Measurements from ENCODE around the gene HESX1. TPM values are rescaled to one million over a fixed set of nuclear protein-coding genes. Genes with fewer than 3 reads are reported as not detected.

Gene HESX1
- total RNA-seq, 1 donor from 2014 or later: not detected

- Histone ChIP-seq H3K9me3 (no peaks in the 10 kb centered on the region), H3K27me3 (no peaks in the 10 kb centered on the region), H3K36me3 (no peaks in the 10 kb centered on the region), H3K4me1 (peaks cover 0 to 4% of the 10 kb centered on the region in 2 donors), H3K4me3 (no peak overlapping the region), H3K27ac (no peak overlapping the region)
- no peak for DNase-seq (ENCODE audit: low spot score in 2 of 2)
- intact Hi-C loops (cut with DNase I): no loop called here
- TF ChIP-seq, protein P1, sequence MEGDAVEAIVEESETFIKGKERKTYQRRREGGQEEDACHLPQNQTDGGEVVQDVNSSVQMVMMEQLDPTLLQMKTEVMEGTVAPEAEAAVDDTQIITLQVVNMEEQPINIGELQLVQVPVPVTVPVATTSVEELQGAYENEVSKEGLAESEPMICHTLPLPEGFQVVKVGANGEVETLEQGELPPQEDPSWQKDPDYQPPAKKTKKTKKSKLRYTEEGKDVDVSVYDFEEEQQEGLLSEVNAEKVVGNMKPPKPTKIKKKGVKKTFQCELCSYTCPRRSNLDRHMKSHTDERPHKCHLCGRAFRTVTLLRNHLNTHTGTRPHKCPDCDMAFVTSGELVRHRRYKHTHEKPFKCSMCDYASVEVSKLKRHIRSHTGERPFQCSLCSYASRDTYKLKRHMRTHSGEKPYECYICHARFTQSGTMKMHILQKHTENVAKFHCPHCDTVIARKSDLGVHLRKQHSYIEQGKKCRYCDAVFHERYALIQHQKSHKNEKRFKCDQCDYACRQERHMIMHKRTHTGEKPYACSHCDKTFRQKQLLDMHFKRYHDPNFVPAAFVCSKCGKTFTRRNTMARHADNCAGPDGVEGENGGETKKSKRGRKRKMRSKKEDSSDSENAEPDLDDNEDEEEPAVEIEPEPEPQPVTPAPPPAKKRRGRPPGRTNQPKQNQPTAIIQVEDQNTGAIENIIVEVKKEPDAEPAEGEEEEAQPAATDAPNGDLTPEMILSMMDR (IDR thresholded peaks at IDR 0.05): no peak
These were observed 41.5 kb downstream of the HESX1 start for GRCh38 chr3:57158325-57158724.

DNA sequence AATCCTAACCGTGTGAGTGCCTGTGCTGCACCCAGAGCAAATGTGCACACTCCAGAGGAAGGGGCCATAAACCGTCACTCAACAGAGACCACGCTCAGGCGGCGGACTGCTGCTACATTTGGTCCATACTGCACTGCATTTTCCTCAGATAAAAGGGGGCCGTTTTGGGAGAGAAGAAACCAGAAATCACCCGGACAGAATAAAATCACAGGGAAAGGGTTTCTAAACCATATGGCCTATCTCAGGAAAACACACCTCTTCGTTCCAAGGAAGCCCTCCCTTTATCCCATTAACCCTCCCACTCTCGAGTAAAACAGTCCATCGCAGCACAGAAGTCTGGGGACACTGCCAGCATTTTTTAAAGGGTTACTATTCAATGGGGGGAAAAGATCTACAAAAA is 42.2 kb downstream of the HESX1 start:
- TF ChIP-seq, protein P1 (IDR thresholded peaks at IDR 0.05): no peak
- no peaks in the 10 kb centered on the region for H3K36me3 ChIP-seq
- H3K27ac ChIP-seq: no peak overlapping the region
- no peak for DNase-seq (ENCODE audit: low spot score in 2 of 2)
- no peak overlapping the region for H3K4me3 ChIP-seq
- H3K27me3 ChIP-seq: no peaks in the 10 kb centered on the region
- no peaks in the 10 kb centered on the region for H3K9me3 ChIP-seq
- peaks cover 0 to 4% of the 10 kb centered on the region in 2 donors for H3K4me1 ChIP-seq
- intact Hi-C loops (cut with DNase I): no loop called here

GRCh38 chr3:57155310-57155643 is 44.5 kb downstream of the HESX1 start:
- Histone ChIP-seq H3K9me3 (no peaks in the 10 kb centered on the region), H3K27ac (no peak overlapping the region), H3K36me3 (no peaks in the 10 kb centered on the region), H3K4me1 (peaks cover 0 to 4% of the 10 kb centered on the region in 2 donors), H3K4me3 (no peak overlapping the region), H3K27me3 (no peaks in the 10 kb centered on the region)
- TF ChIP-seq, protein P1 (IDR thresholded peaks at IDR 0.05): no peak
- no peak for DNase-seq (ENCODE audit: low spot score in 2 of 2)
- intact Hi-C loops (cut with DNase I): no loop called here

- intact Hi-C loops (cut with DNase I): no loop called here
- no peak overlapping the region for H3K27ac ChIP-seq
- TF ChIP-seq, protein P1 (IDR thresholded peaks at IDR 0.05): no peak
- H3K36me3 ChIP-seq: no peaks in the 10 kb centered on the region
- peaks cover 0 to 4% of the 10 kb centered on the region in 2 donors for H3K4me1 ChIP-seq
- H3K9me3 ChIP-seq: no peaks in the 10 kb centered on the region
- no peak for DNase-seq (ENCODE audit: low spot score in 2 of 2)
- no peaks in the 10 kb centered on the region for H3K27me3 ChIP-seq
- H3K4me3 ChIP-seq: no peak overlapping the region
These were observed 45.1 kb downstream of the HESX1 start for GRCh38 chr3:57154470-57155309.

DNA sequence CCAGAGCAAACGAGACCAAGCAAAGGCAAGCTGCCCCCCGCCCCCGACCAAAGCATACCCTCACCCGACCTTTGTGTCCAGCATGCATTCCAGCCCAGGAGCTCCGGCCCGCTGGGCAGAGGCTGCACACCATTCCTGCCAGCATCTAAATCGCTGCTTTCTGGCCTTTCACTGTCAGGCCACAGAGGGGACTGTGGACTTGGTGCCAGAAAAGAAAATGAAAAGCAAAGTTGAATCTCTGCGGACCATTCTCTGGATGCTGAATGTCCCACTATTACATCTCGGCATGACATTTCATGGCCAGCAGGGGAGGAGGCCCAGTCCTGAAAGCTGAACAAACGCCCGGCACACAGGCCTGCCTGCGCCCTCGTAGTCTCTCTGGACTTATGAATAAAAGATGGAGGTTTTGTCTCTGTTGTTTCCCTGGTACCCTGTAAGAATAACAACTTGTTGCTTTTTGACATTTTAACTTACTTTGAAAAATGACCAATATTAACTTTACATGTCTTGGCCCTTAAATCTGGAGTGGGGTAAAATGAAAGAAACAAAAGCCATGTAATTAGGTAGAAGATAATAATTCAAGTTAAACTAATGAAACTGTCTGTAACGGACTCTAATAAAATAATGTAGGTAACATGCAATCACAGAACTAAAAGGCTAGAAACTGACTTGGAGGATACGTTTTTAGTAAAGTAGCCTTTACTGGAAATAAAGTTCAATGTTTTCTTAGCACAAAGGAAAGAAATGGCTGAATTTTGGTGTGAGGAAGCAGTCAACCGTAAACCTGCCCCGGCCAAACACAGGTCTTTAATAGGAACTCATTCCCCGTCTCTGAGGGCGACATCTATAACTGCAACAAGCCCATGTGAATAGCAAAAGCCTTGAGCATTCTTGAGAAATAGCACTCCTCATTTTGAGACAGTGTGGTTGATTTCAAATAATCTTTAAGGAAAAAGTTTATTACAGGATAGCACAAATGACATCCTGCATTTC is 47.3 kb downstream of the HESX1 start:
- no peak for DNase-seq (ENCODE audit: low spot score in 2 of 2)
- TF ChIP-seq, protein P1 (IDR thresholded peaks at IDR 0.05): no peak
- Histone ChIP-seq H3K27me3 (no peaks in the 10 kb centered on the region), H3K4me3 (peak overlapping the region in 1 of 2 donors; percentile 35), H3K4me1 (no peaks in the 10 kb centered on the region), H3K27ac (no peak overlapping the region), H3K9me3 (no peaks in the 10 kb centered on the region), H3K36me3 (no peaks in the 10 kb centered on the region)
- intact Hi-C loops (cut with DNase I): no loop called here
